Endothelial cell of umbilical vein (primary cell): ENCODE measurements around the gene TCAP. TPM values are rescaled to one million over a fixed set of nuclear protein-coding genes. Genes with fewer than 3 reads are reported as not detected.

Experiments
- BruUV-seq: library from RNA; stranded (reverse); fragments of 400-500 nt; replicated peaks from 2 replicates; lab custom pipeline; 2021; lab: Mats Ljungman, UMichigan
- CTCF ChIA-PET: fragments of 300-600, 350-600 bp; sonication (Branson Sonifier 250); formaldehyde crosslinking; loops from one replicate; lab custom pipeline; 2021; ENCODE audit warnings: antibody characterized with exemption, inconsistent platforms; lab: Charles Lee
- POLR2A ChIA-PET: fragments of 300-600, 350-600 bp; sonication (Branson Sonifier 250); formaldehyde crosslinking; loops from one replicate; lab custom pipeline; 2021; ENCODE audit warnings: antibody characterized with exemption, inconsistent platforms; lab: Charles Lee
- DNase-seq: peaks from one replicate; pipeline ENCODE4 v3.0.0-alpha.2; 2011; ENCODE audit warnings: low read depth, low spot score
- FAIRE-seq: peaks from 2 replicates; lab custom pipeline; 2011; peaks lifted over from hg19 to GRCh38; lab: Jason Lieb, UNC
- H2AFZ ChIP-seq: 2 replicates; pipeline ENCODE4 v1.6.0; 2012; ENCODE audit warnings: low read depth, low read length, control low read depth, inconsistent platforms
- H3K27ac ChIP-seq: 2 replicates; pipeline ENCODE4 v1.5.1; 2011; ENCODE audit warnings: low read depth, mild to moderate bottlenecking, control low read depth, low read length, moderate library complexity; ENCODE audit not compliant: insufficient read depth
- H3K27me3 ChIP-seq, 2 experiments: 2 replicates each; pipeline versions ENCODE4 v1.6.0 to v1.6.1; 2011; ENCODE audit warnings: low read length in 2 of 2, mixed read lengths in 1 of 2; ENCODE audit not compliant: control insufficient read depth in 2 of 2, insufficient read depth in 2 of 2
- H3K36me3 ChIP-seq, 2 experiments: 2 replicates in 1 of 2; 3 replicates in 1 of 2; pipeline ENCODE4 v1.5.1; 2011; ENCODE audit warnings: low read length in 2 of 2, mild to moderate bottlenecking in 1 of 2, moderate library complexity in 1 of 2; ENCODE audit not compliant: control insufficient read depth in 2 of 2, insufficient read depth in 2 of 2; ENCODE audit errors: extremely low read depth in 1 of 2
- H3K4me1 ChIP-seq: 3 replicates; pipeline ENCODE4 v1.5.1; 2011; ENCODE audit warnings: mild to moderate bottlenecking, low read length; ENCODE audit not compliant: control insufficient read depth, insufficient read depth; ENCODE audit errors: extremely low read depth
- H3K4me2 ChIP-seq: 2 replicates; pipeline ENCODE4 v1.6.1; 2011; ENCODE audit warnings: low read length, control low read depth, mixed read lengths; ENCODE audit not compliant: insufficient read depth
- H3K4me3 ChIP-seq, 3 experiments: fragments of 200-600 bp in 1 of 3; sonication (generic), shearing (Covaris generic) in 1 of 3; replicated peaks in 1 of 3; 2 replicates each; pipeline ENCODE4 v1.5.1; 2011 to 2016; ENCODE audit warnings: control low read depth in 3 of 3, low read length in 3 of 3, mild to moderate bottlenecking in 2 of 3, inconsistent platforms in 1 of 3, low read depth in 1 of 3, moderate library complexity in 1 of 3; ENCODE audit not compliant: insufficient read depth in 1 of 3
- H3K79me2 ChIP-seq: 2 replicates; pipeline ENCODE4 v1.6.0; 2012; ENCODE audit warnings: low read length, inconsistent platforms; ENCODE audit not compliant: control insufficient read depth, insufficient read depth
- H3K9ac ChIP-seq: replicated peaks from 2 replicates; pipeline ENCODE3; 2011; ENCODE audit warnings: low read length, control low read depth; ENCODE audit not compliant: insufficient read depth; ENCODE audit errors: extremely low read depth
- H3K9me1 ChIP-seq: replicated peaks from 3 replicates; pipeline ENCODE4 v1.6.0; 2011; ENCODE audit warnings: mild to moderate bottlenecking, low read length; ENCODE audit not compliant: control insufficient read depth, insufficient read depth; ENCODE audit errors: extremely low read depth
- H3K9me3 ChIP-seq: replicated peaks from 2 replicates; pipeline ENCODE4 v1.5.1; 2012; ENCODE audit warnings: low read length, inconsistent platforms; ENCODE audit not compliant: control insufficient read depth, insufficient read depth
- H4K20me1 ChIP-seq: replicated peaks from 2 replicates; pipeline ENCODE3; 2011; ENCODE audit warnings: mild to moderate bottlenecking, low read length; ENCODE audit not compliant: control insufficient read depth, insufficient read depth; ENCODE audit errors: extremely low read depth
- EZH2 ChIP-seq: IDR thresholded peaks from 2 replicates; pipeline ENCODE4 v1.6.1; 2012; ENCODE audit warnings: borderline replicate concordance, low read depth, mild to moderate bottlenecking, moderate library complexity, low read length, inconsistent platforms; ENCODE audit not compliant: severe bottlenecking
- FOS ChIP-seq: IDR thresholded peaks from 2 replicates; pipeline ENCODE4 v1.6.1; 2011; ENCODE audit warnings: mild to moderate bottlenecking, low read length, moderate library complexity, borderline replicate concordance; ENCODE audit not compliant: insufficient read depth
- GATA2 ChIP-seq: IDR thresholded peaks from 2 replicates; pipeline ENCODE4 v1.7.0; 2011; ENCODE audit warnings: low read depth, mild to moderate bottlenecking, moderate library complexity, mixed read lengths, low read length; ENCODE audit not compliant: insufficient read length, insufficient read depth
- JUN ChIP-seq: IDR thresholded peaks from 2 replicates; pipeline ENCODE4 v1.6.1; 2011; ENCODE audit warnings: borderline replicate concordance, low read depth; ENCODE audit not compliant: insufficient read length, insufficient read depth
- MYC ChIP-seq: IDR thresholded peaks from one replicate; pipeline ENCODE4 v1.6.1; 2011; ENCODE audit warnings: mild to moderate bottlenecking, low read depth, low read length
- POLR2A ChIP-seq: IDR thresholded peaks from 2 replicates; pipeline ENCODE4 v1.6.1; 2012; ENCODE audit warnings: low read depth, mild to moderate bottlenecking, control low read depth, low read length
- POLR2AphosphoS5 ChIP-seq: IDR thresholded peaks from 2 replicates; pipeline ENCODE4 v1.6.1; 2012; ENCODE audit warnings: low read depth, mild to moderate bottlenecking, control low read depth, low read length, moderate library complexity; ENCODE audit not compliant: insufficient read depth
- dilution Hi-C: fragments of 300-500 bp; cut with MboI; formaldehyde crosslinking; loops from one replicate; pipeline ENCODE4 v1.15.0; 2019; ENCODE audit warnings: low sequenced_read_pairs; ENCODE audit not compliant: extremely low pct_ligation_motif_present
- intact Hi-C: fragments of 100-400 bp; cut with micrococcal nuclease; formaldehyde crosslinking; loops from one replicate; pipeline ENCODE4 v1.10.0; 2022
- polyA plus RNA-seq, 4 experiments: library from polyadenylated mRNA; depleted of rRNA in 3 of 4; stranded (reverse) in 3 of 4; unstranded in 1 of 4; fragments of >200 nt; gene quantifications; 2 replicates each; pipeline versions ENCODE4 v1.2.1 to v1.2.3, GENCODE V29; 2011 to 2012; ENCODE audit warnings: missing spikeins in 1 of 4
- total RNA-seq: library from RNA; stranded (reverse); gene quantifications from 2 replicates; pipeline ENCODE4 v1.2.3, GENCODE V29; 2021
- TF ChIP-seq, protein P1 (sequence below), 2 donors: IDR thresholded peaks; 1 replicate in 1 of 2; 2 replicates in 1 of 2; pipeline ENCODE4 v1.5.1; 2011; ENCODE audit warnings: low read length in 2 of 2, mild to moderate bottlenecking in 2 of 2, moderate library complexity in 2 of 2, control low read depth in 1 of 2, inconsistent platforms in 1 of 2, low read depth in 1 of 2; ENCODE audit not compliant: insufficient read depth in 1 of 2; ENCODE audit errors: extremely low read depth in 1 of 2
- TF ChIP-seq, protein P2 (sequence below): IDR thresholded peaks from 2 replicates; pipeline ENCODE4 v1.6.1; 2011; ENCODE audit not compliant: insufficient read depth, insufficient read length

Gene TCAP
- total and polyA plus RNA-seq, 2 donors (not counting 3 experiments of a cell fraction or from before 2014, with no cell fraction given) = 0.51 to 0.93 TPM

DNA sequence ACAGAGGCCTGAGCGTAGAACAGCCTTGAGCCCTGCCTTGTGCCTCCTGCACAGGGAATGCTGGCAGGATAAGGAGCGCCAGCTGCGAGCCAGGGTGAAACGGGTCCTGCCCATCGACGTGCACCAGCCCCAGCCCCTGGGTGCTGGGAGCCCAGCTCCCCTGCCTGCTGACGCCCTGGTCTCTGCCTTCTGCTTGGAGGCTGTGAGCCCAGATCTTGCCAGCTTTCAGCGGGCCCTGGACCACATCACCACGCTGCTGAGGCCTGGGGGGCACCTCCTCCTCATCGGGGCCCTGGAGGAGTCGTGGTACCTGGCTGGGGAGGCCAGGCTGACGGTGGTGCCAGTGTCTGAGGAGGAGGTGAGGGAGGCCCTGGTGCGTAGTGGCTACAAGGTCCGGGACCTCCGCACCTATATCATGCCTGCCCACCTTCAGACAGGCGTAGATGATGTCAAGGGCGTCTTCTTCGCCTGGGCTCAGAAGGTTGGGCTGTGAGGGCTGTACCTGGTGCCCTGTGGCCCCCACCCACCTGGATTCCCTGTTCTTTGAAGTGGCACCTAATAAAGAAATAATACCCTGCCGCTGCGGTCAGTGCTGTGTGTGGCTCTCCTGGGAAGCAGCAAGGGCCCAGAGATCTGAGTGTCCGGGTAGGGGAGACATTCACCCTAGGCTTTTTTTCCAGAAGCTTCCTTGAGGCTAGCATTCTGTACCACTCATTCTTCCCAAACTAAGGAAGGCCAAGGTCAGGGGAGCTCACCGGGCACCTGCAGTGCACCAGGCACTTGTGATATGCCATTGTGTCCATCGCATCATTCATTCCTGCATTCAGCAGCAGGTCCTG, 5.0 kb downstream of the TCAP start:
- no peaks in the 10 kb centered on the region for H3K36me3 ChIP-seq
- no TSS peak for BruUV-seq
- H3K9me3 ChIP-seq = no peaks in the 10 kb centered on the region
- H3K4me3 ChIP-seq = no peak overlapping the region
- H3K9ac ChIP-seq = no peak overlapping the region
- no peak overlapping the region for H3K27ac ChIP-seq
- no peak for DNase-seq
- no peak for FAIRE-seq
- H3K27me3 ChIP-seq = peaks cover 6 to 10% of the 10 kb centered on the region in 2 experiments
- TF ChIP-seq FOS = no peak
- no peak for TF ChIP-seq POLR2AphosphoS5
- TF ChIP-seq MYC = no peak
- TF ChIP-seq, protein P1, sequence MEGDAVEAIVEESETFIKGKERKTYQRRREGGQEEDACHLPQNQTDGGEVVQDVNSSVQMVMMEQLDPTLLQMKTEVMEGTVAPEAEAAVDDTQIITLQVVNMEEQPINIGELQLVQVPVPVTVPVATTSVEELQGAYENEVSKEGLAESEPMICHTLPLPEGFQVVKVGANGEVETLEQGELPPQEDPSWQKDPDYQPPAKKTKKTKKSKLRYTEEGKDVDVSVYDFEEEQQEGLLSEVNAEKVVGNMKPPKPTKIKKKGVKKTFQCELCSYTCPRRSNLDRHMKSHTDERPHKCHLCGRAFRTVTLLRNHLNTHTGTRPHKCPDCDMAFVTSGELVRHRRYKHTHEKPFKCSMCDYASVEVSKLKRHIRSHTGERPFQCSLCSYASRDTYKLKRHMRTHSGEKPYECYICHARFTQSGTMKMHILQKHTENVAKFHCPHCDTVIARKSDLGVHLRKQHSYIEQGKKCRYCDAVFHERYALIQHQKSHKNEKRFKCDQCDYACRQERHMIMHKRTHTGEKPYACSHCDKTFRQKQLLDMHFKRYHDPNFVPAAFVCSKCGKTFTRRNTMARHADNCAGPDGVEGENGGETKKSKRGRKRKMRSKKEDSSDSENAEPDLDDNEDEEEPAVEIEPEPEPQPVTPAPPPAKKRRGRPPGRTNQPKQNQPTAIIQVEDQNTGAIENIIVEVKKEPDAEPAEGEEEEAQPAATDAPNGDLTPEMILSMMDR (IDR thresholded peaks at IDR 0.05; ENCODE audit: extremely low read depth in 1 of 2, insufficient read depth in 1 of 2, low read depth in 1 of 2, low read length in 2 of 2) = no peak
- no peak for TF ChIP-seq EZH2
- TF ChIP-seq GATA2 = no peak
- TF ChIP-seq, protein P2, sequence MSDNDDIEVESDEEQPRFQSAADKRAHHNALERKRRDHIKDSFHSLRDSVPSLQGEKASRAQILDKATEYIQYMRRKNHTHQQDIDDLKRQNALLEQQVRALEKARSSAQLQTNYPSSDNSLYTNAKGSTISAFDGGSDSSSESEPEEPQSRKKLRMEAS = no peak
- no peak for TF ChIP-seq JUN
- no peak for TF ChIP-seq POLR2A
- H3K9me1 ChIP-seq = no peaks in the 10 kb centered on the region
- ChIA-PET CTCF (interaction anchor here (0.8 to 13.1 kb wide), 9 partner anchors 10 to 50 kb away, joined by 3 to 291 read pairs (median 7); partner anchors contain the start of gene PGAP3), POLR2A (no interaction called here)
- dilution Hi-C loops (no loop called here), intact Hi-C loops (no loop called here)
- H4K20me1 ChIP-seq = no peaks in the 10 kb centered on the region
- H3K4me2 ChIP-seq = no peak overlapping the region
- H3K4me1 ChIP-seq = no peaks in the 10 kb centered on the region
- H3K79me2 ChIP-seq = no peaks in the 10 kb centered on the region
- no peak overlapping the region for H2AFZ ChIP-seq
